GM11168 (cell line): ENCODE data around the gene C16orf86.

ENCODE experiments used
- in situ Hi-C: fragments of 300-500 bp; cut with MboI; formaldehyde crosslinking; loops from one replicate; pipeline ENCODE4 v1.12.0; 2022; ENCODE audit warnings: low sequenced_read_pairs; ENCODE audit not compliant: unreplicated experiment

The C16orf86 gene

GRCh38 chr16:67666559-67667452 is at the start of gene C16orf86, which contains the start of gene ENKD1:
Gene C16orf86 (plus strand): TSS chr16:67666814. CDS start chr16:67666971, 157 bp downstream.
Gene ENKD1 (minus strand): TSS chr16:67666750. CDS start chr16:67666442, 308 bp downstream.
- in situ Hi-C loops: no loop called here

- in situ Hi-C loops: no loop called here
These were observed 38.4 kb upstream of the C16orf86 start for GRCh38 chr16:67628216-67628615.

GRCh38 chr16:67632415-67633172 is 34.0 kb upstream of the C16orf86 start:
- in situ Hi-C loops: no loop called here

- in situ Hi-C loops: no loop called here
These were observed 29.9 kb upstream of the C16orf86 start for GRCh38 chr16:67636713-67637112.

- in situ Hi-C loops: no loop called here
These were observed 29.0 kb upstream of the C16orf86 start for GRCh38 chr16:67637625-67638024.

GRCh38 chr16:67641779-67642708 is 24.6 kb upstream of the C16orf86 start:
- in situ Hi-C loops: loop anchor here (5.0 kb wide), 1 partner anchor 85 kb away; no protein-coding TSS in a partner anchor

- in situ Hi-C loops: loop anchor here (5.0 kb wide), 1 partner anchor 87 kb away; no protein-coding TSS in a partner anchor
These were observed 22.6 kb upstream of the C16orf86 start for GRCh38 chr16:67644038-67644437.

- in situ Hi-C loops: no loop called here
These were observed 21.1 kb upstream of the C16orf86 start for GRCh38 chr16:67645397-67646121.

GRCh38 chr16:67647111-67647651 is 19.4 kb upstream of the C16orf86 start:
- in situ Hi-C loops: no loop called here

GRCh38 chr16:67647681-67648080 is 18.9 kb upstream of the C16orf86 start:
- in situ Hi-C loops: no loop called here

- in situ Hi-C loops: no loop called here
These were observed 18.4 kb upstream of the C16orf86 start for GRCh38 chr16:67648088-67648763.

GRCh38 chr16:67648764-67649407 is 17.7 kb upstream of the C16orf86 start:
- in situ Hi-C loops: no loop called here

- in situ Hi-C loops: no loop called here
These were observed 17.1 kb upstream of the C16orf86 start for GRCh38 chr16:67649494-67649931.

- in situ Hi-C loops: no loop called here
These were observed 16.6 kb upstream of the C16orf86 start for GRCh38 chr16:67650023-67650422.

- in situ Hi-C loops: no loop called here
These were observed 15.6 kb upstream of the C16orf86 start for GRCh38 chr16:67651039-67651438.

GRCh38 chr16:67651847-67652246 is 14.8 kb upstream of the C16orf86 start:
- in situ Hi-C loops: no loop called here

- in situ Hi-C loops: no loop called here
These were observed 14.0 kb upstream of the C16orf86 start for GRCh38 chr16:67652578-67653127.
